GM12878 (cell line): Measurements from ENCODE around the gene RAB37. TPM values are rescaled to one million over a fixed set of nuclear protein-coding genes. Genes with fewer than 3 reads are reported as not detected.

Experiments used
- ATAC-seq: fragments of 200-7000 bp; cut with Tn5 transposase; 3 replicates; pipeline ENCODE4 v1.9.1; 2020; ENCODE audit warnings: mild to moderate bottlenecking, moderate library complexity
- BruUV-seq: library from RNA; stranded (reverse); fragments of 400-500 nt; replicated peaks from 2 replicates; lab custom pipeline; 2021; lab: Mats Ljungman, UMichigan
- CTCF ChIA-PET: fragments of 300-600 bp; sonication (Branson Sonifier 250); formaldehyde crosslinking; extraction: SDS; loops from one replicate; lab custom pipeline; 2021; ENCODE audit warnings: inconsistent platforms; lab: Yijun Ruan, JAX
- POLR2A ChIA-PET: fragments of 350-600 bp; formaldehyde crosslinking; extraction: SDS; loops from one replicate; lab custom pipeline; 2021; ENCODE audit warnings: inconsistent platforms; lab: Charles Lee
- RAD21 ChIA-PET: fragments of 300-600 bp; sonication (Branson Sonifier 250); formaldehyde crosslinking; loops from one replicate; lab custom pipeline; 2023; ENCODE audit warnings: antibody characterized with exemption; ENCODE audit not compliant: unreplicated experiment; lab: Charles Lee
- SMC1A ChIA-PET: fragments of 300-600 bp; sonication (Branson Sonifier 250); formaldehyde crosslinking; loops from one replicate; lab custom pipeline; 2023; ENCODE audit not compliant: unreplicated experiment, uncharacterized antibody; lab: Charles Lee
- DNase-seq: peaks from one replicate; pipeline ENCODE4 v3.0.0-alpha.2; 2011; ENCODE audit warnings: low read depth, low spot score
- FAIRE-seq: peaks from 3 replicates; lab custom pipeline; 2011; peaks lifted over from hg19 to GRCh38; lab: Jason Lieb, UNC
- H2AFZ ChIP-seq: 2 replicates; pipeline ENCODE4 v1.6.0; 2011; ENCODE audit warnings: low read depth, low read length, control low read depth; ENCODE audit not compliant: control insufficient read depth
- H3K27ac ChIP-seq: 2 replicates; pipeline ENCODE4 v1.5.1; 2011; ENCODE audit warnings: control low read depth; ENCODE audit not compliant: control insufficient read depth, insufficient read depth
- H3K27me3 ChIP-seq, 2 experiments: replicated peaks in 1 of 2; 2 replicates each; pipeline versions ENCODE4 v1.6.0 to v1.6.1; 2011; ENCODE audit warnings: low read length in 1 of 2; ENCODE audit not compliant: control insufficient read depth in 2 of 2, insufficient read depth in 2 of 2
- H3K36me3 ChIP-seq, 2 experiments: 2 replicates each; pipeline ENCODE4 v1.5.1; 2011; ENCODE audit warnings: low read length in 1 of 2; ENCODE audit not compliant: control insufficient read depth in 2 of 2, insufficient read depth in 2 of 2
- H3K4me1 ChIP-seq: 2 replicates; pipeline ENCODE4 v1.6.1; 2011; ENCODE audit warnings: mild to moderate bottlenecking, low read length, moderate library complexity, mixed read lengths; ENCODE audit not compliant: control insufficient read depth, insufficient read depth
- H3K4me2 ChIP-seq: 2 replicates; pipeline ENCODE4 v1.6.0; 2011; ENCODE audit warnings: control low read depth; ENCODE audit not compliant: control insufficient read depth, insufficient read depth
- H3K4me3 ChIP-seq: fragments of 200-600 bp; sonication (generic); 2 replicates; pipeline ENCODE4 v1.5.1; 2016
- H3K79me2 ChIP-seq: 2 replicates; pipeline ENCODE4 v1.6.0; 2011; ENCODE audit warnings: low read length; ENCODE audit not compliant: control insufficient read depth, insufficient read depth
- H3K9ac ChIP-seq: 2 replicates; pipeline ENCODE4 v1.8.0; 2011; ENCODE audit warnings: low read length, control low read depth, mixed read lengths; ENCODE audit not compliant: control insufficient read depth, insufficient read depth
- H3K9me3 ChIP-seq: replicated peaks from 3 replicates; pipeline ENCODE4 v1.5.1; 2011; ENCODE audit warnings: mild to moderate bottlenecking, low read length; ENCODE audit not compliant: control insufficient read depth, insufficient read depth
- H4K20me1 ChIP-seq: 2 replicates; pipeline ENCODE4 v1.6.0; 2011; ENCODE audit not compliant: control insufficient read depth, insufficient read depth
- BCL11A ChIP-seq: IDR thresholded peaks from 2 replicates; pipeline ENCODE4 v1.6.1; 2011; ENCODE audit warnings: low read depth, low read length
- ETV6 ChIP-seq, 2 experiments: fragments of 450-650 bp in 1 of 2; IDR thresholded peaks in 1 of 2; conservative IDR thresholded peaks in 1 of 2; 2 replicates each; pipeline ENCODE4 v1.6.1; 2014; ENCODE audit warnings: antibody characterized with exemption in 1 of 2, borderline replicate concordance in 1 of 2, low read depth in 1 of 2, mild to moderate bottlenecking in 1 of 2, moderate library complexity in 1 of 2
- KAT2A ChIP-seq: conservative IDR thresholded peaks from 2 replicates; pipeline ENCODE4 v1.6.1; 2011; ENCODE audit warnings: low read depth, low read length; ENCODE audit not compliant: control insufficient read depth
- POLR2A ChIP-seq: IDR thresholded peaks from 2 replicates; pipeline ENCODE4 v1.6.1; 2011; ENCODE audit warnings: low read depth, mild to moderate bottlenecking, low read length
- RAD21 ChIP-seq: IDR thresholded peaks from 2 replicates; pipeline ENCODE4 v1.6.1; 2011; ENCODE audit warnings: mild to moderate bottlenecking, low read depth, low read length, moderate library complexity; ENCODE audit not compliant: insufficient read depth
- RB1 ChIP-seq: fragments of 450-650 bp; formaldehyde crosslinking; IDR thresholded peaks from 2 replicates; pipeline ENCODE4 v1.6.1; 2017; ENCODE audit warnings: mild to moderate bottlenecking, borderline replicate concordance
- RELA ChIP-seq: fragments of 450-650 bp; IDR thresholded peaks from 2 replicates; pipeline ENCODE4 v1.8.0; 2014; ENCODE audit warnings: borderline replicate concordance; ENCODE audit not compliant: partially characterized antibody
- SMC3 ChIP-seq: IDR thresholded peaks from 2 replicates; pipeline ENCODE4 v1.6.1; 2011; ENCODE audit warnings: low read length, improper control_type of control experiment, borderline replicate concordance
- TARDBP ChIP-seq: IDR thresholded peaks from 2 replicates; pipeline ENCODE4 v1.6.1; 2016; ENCODE audit warnings: borderline replicate concordance
- TBL1XR1 ChIP-seq: IDR thresholded peaks from 2 replicates; pipeline ENCODE4 v1.6.1; 2012; ENCODE audit warnings: low read depth, low read length, improper control_type of control experiment
- TCF12 ChIP-seq: IDR thresholded peaks from 2 replicates; pipeline ENCODE4 v1.6.1; 2011; ENCODE audit warnings: low read depth, mild to moderate bottlenecking, low read length
- YY1 ChIP-seq: IDR thresholded peaks from 2 replicates; pipeline ENCODE4 v1.6.1; 2011; ENCODE audit warnings: low read depth, mild to moderate bottlenecking, low read length
- ZNF207 ChIP-seq: fragments of 450-650 bp; IDR thresholded peaks from 2 replicates; pipeline ENCODE4 v1.6.1; 2014; ENCODE audit warnings: antibody characterized with exemption, mild to moderate bottlenecking, borderline replicate concordance
- ZZZ3 ChIP-seq: IDR thresholded peaks from 2 replicates; pipeline ENCODE4 v1.6.1; 2011; ENCODE audit warnings: low read depth; ENCODE audit not compliant: control insufficient read depth, insufficient read length
- WGBS: methylation state at CpG from one replicate; pipeline ENCODE4 v1.1.6; 2016; ENCODE audit warnings: low lambda C conversion rate; ENCODE audit not compliant: insufficient replicate concordance, insufficient coverage; ENCODE audit errors: missing lambda C conversion rate; 5-methylcytosine and 5-hydroxymethylcytosine counted together
- in situ Hi-C: fragments of 300-500 bp; cut with MboI; formaldehyde crosslinking; loops from 9 replicates; pipeline ENCODE4 v1.14.3; 2018; ENCODE audit warnings: mixed read lengths
- intact Hi-C: fragments of 100-400 bp; cut with micrococcal nuclease; formaldehyde crosslinking; loops from one replicate; pipeline ENCODE4 v1.14.2; 2022; ENCODE audit not compliant: unreplicated experiment
- polyA plus RNA-seq, 11 experiments: library from polyadenylated mRNA; depleted of rRNA in 4 of 11; unstranded in 6 of 11; stranded (reverse) in 5 of 11; fragments of >200 nt; fragmentation: Nextera tagmentation in 4 of 11; fragmentation: Illumina TruSeq in 1 of 11; extraction: Ambion mirVana in 4 of 11; extraction: Trizol in 1 of 11; gene quantifications; 1 replicate in 1 of 11; 2 replicates in 10 of 11; pipeline versions ENCODE4 v1.2.1 to v1.2.3, GENCODE V29; 2011 to 2016; ENCODE audit warnings: inconsistent platforms in 2 of 11, missing spikeins in 2 of 11, low read depth in 1 of 11
- total RNA-seq, 4 experiments: library from RNA; depleted of rRNA in 3 of 4; stranded (reverse); fragments of >200 nt in 3 of 4; fragmentation: Illumina TruSeq in 1 of 4; extraction: Trizol in 1 of 4; gene quantifications; 2 replicates each; pipeline versions ENCODE4 v1.2.1 to v1.2.3, GENCODE V29; 2013 to 2021
- TF ChIP-seq, protein P1 (sequence below): fragments of 450-650 bp; formaldehyde crosslinking; IDR thresholded peaks from 2 replicates; pipeline ENCODE4 v1.4.0; 2022; ENCODE audit warnings: mild to moderate bottlenecking, moderate library complexity
- TF ChIP-seq, protein P2 (sequence below): IDR thresholded peaks from 2 replicates; pipeline ENCODE4 v1.6.1; 2012; ENCODE audit warnings: low read depth, low read length, improper control_type of control experiment
- TF ChIP-seq, protein P3 (sequence below): IDR thresholded peaks from 2 replicates; pipeline ENCODE4 v1.6.1; 2012; ENCODE audit warnings: low read depth, low read length, improper control_type of control experiment

The RAB37 gene
- total and polyA plus RNA-seq, 10 of the 15 experiments (the other 5 are each of a cell fraction or from before 2014, with no cell fraction given), result 0.48 to 5.6 (median 1.7) TPM

DNA sequence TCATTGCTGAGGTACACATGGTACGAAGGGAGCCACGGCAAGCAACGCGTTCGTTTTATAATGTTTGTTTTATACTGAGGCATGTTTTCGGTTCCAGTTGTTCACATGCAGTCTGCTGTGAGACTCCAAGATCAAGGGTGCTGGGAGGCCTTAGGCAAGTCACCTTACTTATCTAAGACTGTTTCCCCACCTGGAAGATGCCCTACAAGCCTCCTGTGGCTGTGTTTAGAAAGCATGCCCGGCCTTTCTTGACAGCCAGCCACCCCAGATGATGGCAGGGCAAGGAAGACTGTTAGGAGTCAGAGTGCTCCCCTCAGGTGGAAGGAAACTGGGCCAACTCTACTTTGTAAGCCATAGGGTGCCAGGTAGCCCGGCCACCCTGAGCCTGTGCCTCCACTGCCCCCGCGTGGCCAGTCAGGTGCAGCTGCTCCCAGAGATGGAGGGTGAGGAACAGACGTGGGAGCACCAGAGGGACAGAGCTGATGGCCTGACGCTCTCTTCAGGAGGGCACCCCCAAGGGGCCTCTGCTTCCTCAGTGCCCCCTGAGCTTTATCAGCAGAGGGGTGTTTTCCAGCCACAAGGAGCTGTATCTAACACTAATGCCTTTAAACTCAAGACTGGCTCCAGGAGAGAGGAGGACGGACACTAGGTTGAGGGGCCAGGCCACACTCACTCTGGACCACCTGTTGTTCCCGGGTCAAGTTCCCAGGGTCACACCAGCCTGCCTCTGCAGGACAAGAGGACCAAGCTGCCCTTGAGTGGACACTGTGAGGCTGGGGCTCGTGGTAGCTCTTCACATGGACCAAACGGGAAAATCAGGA lies 33.7 kb downstream of the RAB37 start:
- no peak overlapping the region for H3K4me3 ChIP-seq
- no peak for DNase-seq
- ATAC-seq, result peak; percentile 90
- FAIRE-seq, result peak; percentile 23
- H3K4me2 ChIP-seq, result no peak overlapping the region
- intact Hi-C loops, result no loop called here
- H3K36me3 ChIP-seq, result peaks cover 26 to 34% of the 10 kb centered on the region in 2 experiments
- H3K9me3 ChIP-seq, result no peaks in the 10 kb centered on the region
- SMC1A ChIA-PET, result interaction anchor here (0.7 to 1.6 kb wide), 8 partner anchors 9 to 113 kb away, joined by 3 to 13 read pairs (median 5); no protein-coding TSS in a partner anchor
- H3K9ac ChIP-seq, result no peak overlapping the region
- no peaks in the 10 kb centered on the region for H4K20me1 ChIP-seq
- in situ Hi-C loops, result no loop called here
- RAD21 ChIA-PET, result interaction anchor here (0.9 to 3.8 kb wide), 7 partner anchors 11 to 122 kb away, joined by 3 to 30 read pairs (median 6); no protein-coding TSS in a partner anchor
- POLR2A ChIA-PET, result interaction anchor here (1.3 to 1.4 kb wide), 2 partner anchors 20 to 25 kb away, joined by 3 read pairs; no protein-coding TSS in a partner anchor
- peaks cover 6% of the 10 kb centered on the region for H3K79me2 ChIP-seq
- CTCF ChIA-PET, result interaction anchor here (0.7 to 7.0 kb wide), 16 partner anchors 9 to 204 kb away, joined by 3 to 60 read pairs (median 5); partner anchors contain the start of gene RAB37
- H3K27ac ChIP-seq, result no peak overlapping the region
- WGBS, result 52% methylated on average over 16 of the region's 16 CpGs
- BruUV-seq, result no TSS peak
- H3K4me1 ChIP-seq, result 0 out of 2 replicates have a peak, but pooled peaks cover 3% of the 10 kb centered on the region
- H3K27me3 ChIP-seq, result no peaks in the 10 kb centered on the region
- no peak overlapping the region for H2AFZ ChIP-seq
- peak; percentile 70 for TF ChIP-seq SMC3
- TF ChIP-seq POLR2A, result peak; percentile 33; the same call in 1 of the 2 replicates
- TF ChIP-seq ZZZ3, result no peak
- no peak for TF ChIP-seq BCL11A
- TF ChIP-seq, protein P1, sequence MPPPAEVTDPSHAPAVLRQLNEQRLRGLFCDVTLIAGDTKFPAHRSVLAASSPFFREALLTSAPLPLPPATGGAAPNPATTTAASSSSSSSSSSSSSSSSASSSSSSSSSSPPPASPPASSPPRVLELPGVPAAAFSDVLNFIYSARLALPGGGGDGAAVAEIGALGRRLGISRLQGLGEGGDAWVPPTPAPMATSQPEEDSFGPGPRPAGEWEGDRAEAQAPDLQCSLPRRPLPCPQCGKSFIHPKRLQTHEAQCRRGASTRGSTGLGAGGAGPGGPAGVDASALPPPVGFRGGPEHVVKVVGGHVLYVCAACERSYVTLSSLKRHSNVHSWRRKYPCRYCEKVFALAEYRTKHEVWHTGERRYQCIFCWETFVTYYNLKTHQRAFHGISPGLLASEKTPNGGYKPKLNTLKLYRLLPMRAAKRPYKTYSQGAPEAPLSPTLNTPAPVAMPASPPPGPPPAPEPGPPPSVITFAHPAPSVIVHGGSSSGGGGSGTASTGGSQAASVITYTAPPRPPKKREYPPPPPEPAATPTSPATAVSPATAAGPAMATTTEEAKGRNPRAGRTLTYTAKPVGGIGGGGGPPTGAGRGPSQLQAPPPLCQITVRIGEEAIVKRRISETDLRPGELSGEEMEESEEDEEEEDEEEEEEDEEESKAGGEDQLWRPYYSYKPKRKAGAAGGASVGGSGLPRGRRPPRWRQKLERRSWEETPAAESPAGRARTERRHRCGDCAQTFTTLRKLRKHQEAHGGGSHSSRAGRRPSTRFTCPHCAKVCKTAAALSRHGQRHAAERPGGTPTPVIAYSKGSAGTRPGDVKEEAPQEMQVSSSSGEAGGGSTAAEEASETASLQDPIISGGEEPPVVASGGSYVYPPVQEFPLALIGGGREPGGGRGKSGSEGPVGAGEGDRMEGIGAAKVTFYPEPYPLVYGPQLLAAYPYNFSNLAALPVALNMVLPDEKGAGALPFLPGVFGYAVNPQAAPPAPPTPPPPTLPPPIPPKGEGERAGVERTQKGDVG, result no peak
- TF ChIP-seq ZNF207, result no peak
- TF ChIP-seq, protein P2, sequence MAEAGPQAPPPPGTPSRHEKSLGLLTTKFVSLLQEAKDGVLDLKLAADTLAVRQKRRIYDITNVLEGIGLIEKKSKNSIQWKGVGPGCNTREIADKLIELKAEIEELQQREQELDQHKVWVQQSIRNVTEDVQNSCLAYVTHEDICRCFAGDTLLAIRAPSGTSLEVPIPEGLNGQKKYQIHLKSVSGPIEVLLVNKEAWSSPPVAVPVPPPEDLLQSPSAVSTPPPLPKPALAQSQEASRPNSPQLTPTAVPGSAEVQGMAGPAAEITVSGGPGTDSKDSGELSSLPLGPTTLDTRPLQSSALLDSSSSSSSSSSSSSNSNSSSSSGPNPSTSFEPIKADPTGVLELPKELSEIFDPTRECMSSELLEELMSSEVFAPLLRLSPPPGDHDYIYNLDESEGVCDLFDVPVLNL, result no peak
- TF ChIP-seq, protein P3, sequence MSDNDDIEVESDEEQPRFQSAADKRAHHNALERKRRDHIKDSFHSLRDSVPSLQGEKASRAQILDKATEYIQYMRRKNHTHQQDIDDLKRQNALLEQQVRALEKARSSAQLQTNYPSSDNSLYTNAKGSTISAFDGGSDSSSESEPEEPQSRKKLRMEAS, result no peak
- no peak for TF ChIP-seq TCF12
- TF ChIP-seq ETV6 (conservative IDR thresholded peaks at IDR 0.05 in 1 of 2, IDR thresholded peaks at IDR 0.05 in 1 of 2; ENCODE audit: borderline replicate concordance in 1 of 2, low read depth in 1 of 2), result no peak
- TF ChIP-seq KAT2A, result no peak
- TF ChIP-seq YY1, result peak; percentile 60
- peak; percentile 88 for TF ChIP-seq RAD21
- TF ChIP-seq RB1, result no peak
- peak; percentile 19 for TF ChIP-seq RELA
- TF ChIP-seq TBL1XR1, result no peak
- no peak for TF ChIP-seq TARDBP
